Smooth muscle cell (in vitro differentiated cells): Measurements from ENCODE around the gene RBMS3. TPM values are rescaled to one million over a fixed set of nuclear protein-coding genes. Genes with fewer than 3 reads are reported as not detected.

Source experiments
- DNase-seq: peaks from one replicate; lab custom pipeline; 2025; ENCODE audit not compliant: unreplicated experiment; lab: John Stamatoyannopoulos, UW
- H2AFZ ChIP-seq: fragments of 200-600 bp; sonication (generic); 2 replicates; pipeline ENCODE4 v1.6.0; 2016; ENCODE audit warnings: antibody characterized with exemption, low read depth, mild to moderate bottlenecking
- H3F3A ChIP-seq: fragments of 200-600 bp; sonication (generic); 2 replicates; pipeline ENCODE4 v1.6.0; 2017; ENCODE audit warnings: antibody characterized with exemption, low read depth
- H3K27ac ChIP-seq: fragments of 200-600 bp; sonication (generic); 2 replicates; pipeline ENCODE4 v1.5.1; 2016; ENCODE audit warnings: low read depth, mild to moderate bottlenecking
- H3K27me3 ChIP-seq: fragments of 200-600 bp; sonication (generic); 2 replicates; pipeline ENCODE4 v1.6.1; 2016; ENCODE audit warnings: low read depth, mild to moderate bottlenecking
- H3K36me3 ChIP-seq: fragments of 200-600 bp; sonication (generic); 2 replicates; pipeline ENCODE4 v1.5.1; 2016; ENCODE audit warnings: low read depth
- H3K4me1 ChIP-seq: fragments of 200-600 bp; sonication (generic); 2 replicates; pipeline ENCODE4 v1.5.1; 2016; ENCODE audit warnings: low read depth
- H3K4me2 ChIP-seq: fragments of 200-600 bp; sonication (generic); 2 replicates; pipeline ENCODE4 v1.6.0; 2016; ENCODE audit warnings: mild to moderate bottlenecking
- H3K4me3 ChIP-seq: fragments of 200-600 bp; sonication (generic); 2 replicates; pipeline ENCODE4 v1.5.1; 2016; ENCODE audit warnings: mild to moderate bottlenecking
- H3K79me2 ChIP-seq: fragments of 200-600 bp; sonication (generic); 2 replicates; pipeline ENCODE4 v1.6.0; 2016; ENCODE audit warnings: low read depth, mild to moderate bottlenecking
- H3K9ac ChIP-seq: fragments of 200-600 bp; sonication (generic); 2 replicates; pipeline ENCODE4 v1.6.0; 2016; ENCODE audit warnings: low read depth
- H3K9me3 ChIP-seq: fragments of 200-600 bp; sonication (generic); replicated peaks from 2 replicates; pipeline ENCODE4 v1.5.1; 2016; ENCODE audit warnings: low read depth
- H4K20me1 ChIP-seq: fragments of 200-600 bp; sonication (generic); 2 replicates; pipeline ENCODE4 v1.6.0; 2016; ENCODE audit warnings: low read depth
- CTCF ChIP-seq: fragments of 200-600 bp; sonication (generic); IDR thresholded peaks from 2 replicates; pipeline ENCODE4 v1.5.1; 2017; ENCODE audit warnings: borderline replicate concordance, mild to moderate bottlenecking, antibody characterized with exemption; ENCODE audit not compliant: insufficient read depth, poor library complexity, severe bottlenecking
- WGBS: methylation state at CpG from one replicate; pipeline ENCODE4 v1.1.7; 2016; ENCODE audit warnings: low lambda C conversion rate; 5-methylcytosine and 5-hydroxymethylcytosine counted together
- polyA plus RNA-seq: library from polyadenylated mRNA; unstranded; fragments of >200 nt; fragmentation: Nextera tagmentation; extraction: Ambion mirVana; gene quantifications from 2 replicates; pipeline ENCODE4 v1.2.1, GENCODE V29; 2016
- total RNA-seq: library from RNA; depleted of rRNA; stranded (reverse); fragments of >200 nt; gene quantifications from 2 replicates; pipeline ENCODE4 v1.2.3, GENCODE V29; 2014

The RBMS3 gene
- total and polyA plus RNA-seq, 2 experiments from 2014 or later = 42.9 to 50.6 TPM

- H2AFZ ChIP-seq = no peak overlapping the region
- H3K4me1 ChIP-seq = peaks cover 4% of the 10 kb centered on the region
- no peaks in the 10 kb centered on the region for H3K9me3 ChIP-seq
- DNase-seq = no peak
- no peak overlapping the region for H3K4me3 ChIP-seq
- peaks cover 89% of the 10 kb centered on the region for H3K79me2 ChIP-seq
- TF ChIP-seq CTCF = no peak
- WGBS = 79% methylated on average over 4 of the region's 4 CpGs
- no peak overlapping the region for H3K4me2 ChIP-seq
- H3F3A ChIP-seq = no peaks in the 10 kb centered on the region
- no peaks in the 10 kb centered on the region for H3K27me3 ChIP-seq
- H3K27ac ChIP-seq = no peak overlapping the region
- no peak overlapping the region for H3K9ac ChIP-seq
- no peaks in the 10 kb centered on the region for H3K36me3 ChIP-seq
- no peaks in the 10 kb centered on the region for H4K20me1 ChIP-seq
Observed at GRCh38 chr3:29611252-29611651, 330.4 kb downstream of the RBMS3 start.

GRCh38 chr3:29612536-29612935, 331.7 kb downstream of the RBMS3 start:
- Histone ChIP-seq H3K36me3 (no peaks in the 10 kb centered on the region), H4K20me1 (no peaks in the 10 kb centered on the region), H3K79me2 (peaks cover 84% of the 10 kb centered on the region), H3K9ac (no peak overlapping the region), H3F3A (no peaks in the 10 kb centered on the region), H3K4me1 (no peaks in the 10 kb centered on the region), H2AFZ (no peak overlapping the region), H3K27ac (no peak overlapping the region), H3K9me3 (no peaks in the 10 kb centered on the region), H3K4me3 (no peak overlapping the region), H3K27me3 (no peaks in the 10 kb centered on the region), H3K4me2 (no peak overlapping the region)
- WGBS = 90% methylated on average over 1 of the region's 1 CpG
- no peak for TF ChIP-seq CTCF
- DNase-seq = no peak

GRCh38 chr3:29614954-29615353, 334.1 kb downstream of the RBMS3 start:
- H3K9ac ChIP-seq = no peak overlapping the region
- 86% methylated on average over 1 of the region's 1 CpG for WGBS
- H3K36me3 ChIP-seq = no peaks in the 10 kb centered on the region
- H3K4me3 ChIP-seq = no peak overlapping the region
- H3K27me3 ChIP-seq = no peaks in the 10 kb centered on the region
- H3K27ac ChIP-seq = no peak overlapping the region
- H3K4me2 ChIP-seq = no peak overlapping the region
- H2AFZ ChIP-seq = no peak overlapping the region
- no peaks in the 10 kb centered on the region for H3K4me1 ChIP-seq
- no peak for TF ChIP-seq CTCF
- no peak for DNase-seq
- H4K20me1 ChIP-seq = peaks cover 2% of the 10 kb centered on the region
- no peaks in the 10 kb centered on the region for H3K9me3 ChIP-seq
- H3K79me2 ChIP-seq = peaks cover 84% of the 10 kb centered on the region
- no peaks in the 10 kb centered on the region for H3F3A ChIP-seq
